ENCODE results near the gene RIT1.

The RIT1 gene

GRCh38 chr1:155911156-155912055, at the start of gene RIT1:
Gene RIT1 (minus strand): TSS chr1:155911349. CDS start chr1:155910761, 588 bp downstream.
- peak; percentile 95 for DNase-seq

GRCh38 chr1:155960081-155960745, 49.1 kb upstream of the RIT1 start:
- DNase-seq: no peak

GRCh38 chr1:155957411-155957915, 46.3 kb upstream of the RIT1 start:
- DNase-seq: no peak

GRCh38 chr1:155954645-155955044, 43.5 kb upstream of the RIT1 start:
- DNase-seq: no peak

GRCh38 chr1:155952505-155952890, 41.3 kb upstream of the RIT1 start:
- no peak for DNase-seq

GRCh38 chr1:155951753-155952504, 40.8 kb upstream of the RIT1 start:
- DNase-seq: no peak

GRCh38 chr1:155950829-155951228, 39.7 kb upstream of the RIT1 start:
- DNase-seq: no peak

- DNase-seq: no peak
Observed at GRCh38 chr1:155947741-155948140, 36.6 kb upstream of the RIT1 start.

GRCh38 chr1:155947292-155947691, 36.1 kb upstream of the RIT1 start:
- DNase-seq: no peak

GRCh38 chr1:155946633-155947219, 35.6 kb upstream of the RIT1 start:
- no peak for DNase-seq

- DNase-seq: no peak
Observed at GRCh38 chr1:155944444-155944799, 33.3 kb upstream of the RIT1 start.

GRCh38 chr1:155942578-155943141, 31.5 kb upstream of the RIT1 start:
- DNase-seq: no peak

- DNase-seq: peak; percentile 46
Observed at GRCh38 chr1:155941845-155942531, 30.8 kb upstream of the RIT1 start.

- DNase-seq: peak; percentile 64
Observed at GRCh38 chr1:155940993-155941844, 30.1 kb upstream of the RIT1 start, which contains the start of gene RXFP4. Gene RXFP4 (plus strand): TSS chr1:155941638. CDS start chr1:155941710, 72 bp downstream.

GRCh38 chr1:155940482-155940992, 29.4 kb upstream of the RIT1 start:
- no peak for DNase-seq

GRCh38 chr1:155938220-155938627, 27.1 kb upstream of the RIT1 start:
- peak; percentile 76 for DNase-seq

GRCh38 chr1:155934936-155935590, 23.9 kb upstream of the RIT1 start:
- DNase-seq: no peak

GRCh38 chr1:155934097-155934935, 23.2 kb upstream of the RIT1 start, which contains the start of gene KHDC4:
Gene KHDC4 (minus strand): TSS chr1:155934413. CDS start chr1:155934373, 40 bp downstream.
- DNase-seq: peak; percentile 98

GRCh38 chr1:155933591-155934096, 22.5 kb upstream of the RIT1 start:
- DNase-seq: peak; percentile 52

Measured in islet precursor cell (in vitro differentiated cells).